ENCODE measurements around the gene DHRS2. TPM values are rescaled to one million over a fixed set of nuclear protein-coding genes. Genes with fewer than 3 reads are reported as not detected.

DHRS2 gene
- total and polyA plus RNA-seq, 11 donors, result 0.04 to 0.17 TPM; not detected in 9

DNA sequence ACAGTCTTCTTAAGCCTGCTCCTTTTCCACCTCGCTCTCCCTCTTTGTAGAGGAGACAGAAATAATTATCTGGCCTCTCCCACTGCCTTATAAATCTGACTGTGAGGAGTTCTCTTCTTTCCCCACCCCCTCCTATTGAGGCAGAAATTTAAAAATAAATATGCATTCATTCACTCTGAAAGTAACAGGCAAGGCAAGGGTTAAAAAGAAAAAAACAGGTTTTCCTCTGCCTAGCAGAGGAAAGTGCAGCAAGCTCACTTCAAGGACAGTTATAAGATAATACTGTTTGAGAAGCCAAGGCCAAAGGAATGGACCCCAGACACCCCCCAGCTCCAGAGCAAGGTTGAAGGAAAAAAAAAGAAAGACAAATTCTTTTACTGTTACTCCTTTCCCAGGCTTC, 56.3 kb downstream of the DHRS2 start:
- H3K4me3 ChIP-seq, result no peak overlapping the region
- no peak overlapping the region for H3K27ac ChIP-seq
- no peak for ATAC-seq
- TF ChIP-seq, protein P1, sequence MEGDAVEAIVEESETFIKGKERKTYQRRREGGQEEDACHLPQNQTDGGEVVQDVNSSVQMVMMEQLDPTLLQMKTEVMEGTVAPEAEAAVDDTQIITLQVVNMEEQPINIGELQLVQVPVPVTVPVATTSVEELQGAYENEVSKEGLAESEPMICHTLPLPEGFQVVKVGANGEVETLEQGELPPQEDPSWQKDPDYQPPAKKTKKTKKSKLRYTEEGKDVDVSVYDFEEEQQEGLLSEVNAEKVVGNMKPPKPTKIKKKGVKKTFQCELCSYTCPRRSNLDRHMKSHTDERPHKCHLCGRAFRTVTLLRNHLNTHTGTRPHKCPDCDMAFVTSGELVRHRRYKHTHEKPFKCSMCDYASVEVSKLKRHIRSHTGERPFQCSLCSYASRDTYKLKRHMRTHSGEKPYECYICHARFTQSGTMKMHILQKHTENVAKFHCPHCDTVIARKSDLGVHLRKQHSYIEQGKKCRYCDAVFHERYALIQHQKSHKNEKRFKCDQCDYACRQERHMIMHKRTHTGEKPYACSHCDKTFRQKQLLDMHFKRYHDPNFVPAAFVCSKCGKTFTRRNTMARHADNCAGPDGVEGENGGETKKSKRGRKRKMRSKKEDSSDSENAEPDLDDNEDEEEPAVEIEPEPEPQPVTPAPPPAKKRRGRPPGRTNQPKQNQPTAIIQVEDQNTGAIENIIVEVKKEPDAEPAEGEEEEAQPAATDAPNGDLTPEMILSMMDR (IDR thresholded peaks at IDR 0.05), result no peak
- TF ChIP-seq POLR2A (IDR thresholded peaks at IDR 0.05), result no peak
- H3K27me3 ChIP-seq, result peaks cover 0 to 5% (median 0%) of the 10 kb centered on the region in 9 donors
- peaks cover 0 to 13% (median 0%) of the 10 kb centered on the region in 12 donors for H3K9me3 ChIP-seq
- H3K36me3 ChIP-seq, result no peaks in the 10 kb centered on the region
- H3K4me1 ChIP-seq, result peaks cover 0 to 22% (median 12%) of the 10 kb centered on the region in 12 donors
- intact Hi-C loops (cut with DNase I), result no loop called here
- no peak for DNase-seq
- 86 to 100% (median 97%) methylated on average over 1 of the region's 1 CpG for WGBS, 4 donors

DNA sequence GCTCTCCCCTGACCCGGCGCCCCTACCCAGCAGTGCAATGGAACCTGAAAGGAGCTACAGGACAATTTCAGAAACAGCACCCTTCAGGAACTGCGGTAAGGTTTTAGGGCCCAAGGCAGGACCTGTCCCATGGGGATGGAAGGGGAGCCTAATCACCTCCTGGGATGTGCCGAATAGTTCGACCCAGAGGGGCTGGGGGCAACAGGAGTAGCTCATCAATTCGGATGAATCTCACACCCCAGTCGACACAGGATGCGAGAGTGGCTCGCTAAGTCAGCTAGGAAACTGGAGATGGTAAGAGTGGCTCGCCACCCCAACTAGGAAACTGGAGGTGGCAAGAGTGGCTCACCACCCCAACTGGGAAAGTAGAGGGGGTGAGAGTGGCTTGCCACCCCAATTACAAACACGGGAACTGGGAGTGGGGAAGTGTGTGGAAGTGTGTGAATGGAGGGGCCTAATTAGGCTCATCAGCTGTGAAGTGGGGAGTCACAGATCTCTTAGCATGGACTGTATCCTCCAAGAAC, 57.1 kb downstream of the DHRS2 start:
- H3K4me3 ChIP-seq, result no peak overlapping the region
- 78 to 84% (median 80%) methylated on average over 11 of the region's 11 CpGs for WGBS, 4 donors
- peaks cover 0 to 13% (median 0%) of the 10 kb centered on the region in 12 donors for H3K9me3 ChIP-seq
- no peak for DNase-seq
- no peak overlapping the region for H3K27ac ChIP-seq
- H3K36me3 ChIP-seq, result no peaks in the 10 kb centered on the region
- peak in 1 of 4 donors; percentile 12 for ATAC-seq
- intact Hi-C loops (cut with DNase I), result no loop called here
- H3K27me3 ChIP-seq, result peaks cover 0 to 5% (median 0%) of the 10 kb centered on the region in 9 donors
- no peak for TF ChIP-seq POLR2A (IDR thresholded peaks at IDR 0.05)
- peaks cover 0 to 22% (median 12%) of the 10 kb centered on the region in 12 donors for H3K4me1 ChIP-seq

GRCh38 chr14:23694085-23694948, 58.2 kb downstream of the DHRS2 start:
- no peak overlapping the region for H3K27ac ChIP-seq
- WGBS, 4 donors, result 6 to 11% (median 11%) methylated on average over 8 of the region's 8 CpGs
- no peak for TF ChIP-seq POLR2A (IDR thresholded peaks at IDR 0.05)
- peak overlapping the region in 6 of 12 donors; percentile 15 to 58 (median 46) for H3K4me3 ChIP-seq
- intact Hi-C loops (cut with DNase I), result no loop called here
- H3K9me3 ChIP-seq, result peaks cover 0 to 13% (median 0%) of the 10 kb centered on the region in 12 donors
- peaks cover 0 to 5% (median 0%) of the 10 kb centered on the region in 9 donors for H3K27me3 ChIP-seq
- H3K36me3 ChIP-seq, result no peaks in the 10 kb centered on the region
- DNase-seq, result peak in 1 of 5 donors; percentile 24
- peak; percentile 29 to 79 (median 60) for ATAC-seq
- H3K4me1 ChIP-seq, result peaks cover 0 to 22% (median 12%) of the 10 kb centered on the region in 12 donors

Other genes with a start within 250 kb of the DHRS2 start
- 1,000 to 10,000 TPM in 4 of 9 donors, 100 to 1,000 TPM in 4, 10 to 100 TPM in 1; 76.8 to 4,027 (median 602) TPM for gene MYH6, start 228.1 kb upstream of the DHRS2 start, total RNA-seq
- 1,000 to 10,000 TPM; 1,673 to 5,104 TPM for gene MYH6, start 228.1 kb upstream of the DHRS2 start, polyA plus RNA-seq
- over 10,000 TPM in 7 of 9 donors, 1,000 to 10,000 TPM in 2; 6,202 to 23,825 (median 18,310) TPM for gene MYH7, start 200.7 kb upstream of the DHRS2 start, total RNA-seq
- gene MYH7, start 200.7 kb upstream of the DHRS2 start, polyA plus RNA-seq, result over 10,000 TPM in 1 of 2 donors, 100 to 1,000 TPM in 1; 727 to 12,111 TPM
- 10 to 100 TPM; 16.5 to 23.4 (median 18.7) TPM for gene NGDN, start 166.7 kb upstream of the DHRS2 start, total RNA-seq
- 10 to 100 TPM; 17.8 to 43.4 TPM for gene NGDN, start 166.7 kb upstream of the DHRS2 start, polyA plus RNA-seq
- gene ZFHX2, start 84.6 kb upstream of the DHRS2 start, total RNA-seq, result 1 to 10 TPM in 3 of 9 donors, under 1 TPM in 6; 0.47 to 2.3 (median 0.88) TPM
- under 1 TPM; 0.24 to 0.88 TPM for gene ZFHX2, start 84.6 kb upstream of the DHRS2 start, polyA plus RNA-seq
- 10 to 100 TPM; 13.0 to 30.9 (median 18.9) TPM for gene THTPA, start 80.1 kb upstream of the DHRS2 start, total RNA-seq
- gene THTPA, start 80.1 kb upstream of the DHRS2 start, polyA plus RNA-seq, result 10 to 100 TPM in 1 of 2 donors, 1 to 10 TPM in 1; 9.1 to 28.7 TPM
- 10 to 100 TPM in 5 of 9 donors, 1 to 10 TPM in 4; 7.2 to 33.8 (median 11.6) TPM for gene AP1G2, start 68.6 kb upstream of the DHRS2 start, total RNA-seq
- gene AP1G2, start 68.6 kb upstream of the DHRS2 start, polyA plus RNA-seq, result 10 to 100 TPM in 1 of 2 donors, 1 to 10 TPM in 1; 8.8 to 16.6 TPM
- under 1 TPM in 8 of 9 donors, not detected in 1; 0.10 to 0.59 (median 0.26) TPM for gene JPH4, start 57.6 kb upstream of the DHRS2 start, total RNA-seq
- under 1 TPM; 0.12 to 0.23 TPM for gene JPH4, start 57.6 kb upstream of the DHRS2 start, polyA plus RNA-seq